GM23338 (cell line): ENCODE results near the gene USP9Y.

Experiments
- EZH2 ChIP-seq: fragments of 200-600 bp; sonication (generic); IDR thresholded peaks from one replicate; pipeline ENCODE4 v1.8.0; 2017; ENCODE audit warnings: antibody characterized with exemption, mild to moderate bottlenecking, low read depth; ENCODE audit not compliant: unreplicated experiment
- EZH2phosphoT487 ChIP-seq: fragments of 200-600 bp; sonication (generic); IDR thresholded peaks from one replicate; pipeline ENCODE4 v1.8.1; 2018; ENCODE audit warnings: antibody characterized with exemption; ENCODE audit not compliant: unreplicated experiment
- NANOG ChIP-seq: IDR thresholded peaks from 2 replicates; pipeline ENCODE4 v1.6.1; 2016; ENCODE audit warnings: antibody characterized with exemption, borderline replicate concordance
- POLR2AphosphoS5 ChIP-seq: IDR thresholded peaks from 2 replicates; pipeline ENCODE4 v1.6.1; 2016; ENCODE audit warnings: antibody characterized with exemption, low read depth
- TF ChIP-seq, protein P1 (sequence below), 2 experiments: fragments of 200-600 bp in 1 of 2; sonication (generic) in 1 of 2; conservative IDR thresholded peaks; 2 replicates each; pipeline versions ENCODE4 v1.5.1 to v1.6.1; 2016 to 2017; ENCODE audit warnings: antibody characterized with exemption in 2 of 2, low read depth in 2 of 2, mild to moderate bottlenecking in 2 of 2, moderate library complexity in 1 of 2
- TF ChIP-seq, protein P2 (sequence below): IDR thresholded peaks from 2 replicates; pipeline ENCODE4 v1.6.1; 2016; ENCODE audit warnings: antibody characterized with exemption

DNA sequence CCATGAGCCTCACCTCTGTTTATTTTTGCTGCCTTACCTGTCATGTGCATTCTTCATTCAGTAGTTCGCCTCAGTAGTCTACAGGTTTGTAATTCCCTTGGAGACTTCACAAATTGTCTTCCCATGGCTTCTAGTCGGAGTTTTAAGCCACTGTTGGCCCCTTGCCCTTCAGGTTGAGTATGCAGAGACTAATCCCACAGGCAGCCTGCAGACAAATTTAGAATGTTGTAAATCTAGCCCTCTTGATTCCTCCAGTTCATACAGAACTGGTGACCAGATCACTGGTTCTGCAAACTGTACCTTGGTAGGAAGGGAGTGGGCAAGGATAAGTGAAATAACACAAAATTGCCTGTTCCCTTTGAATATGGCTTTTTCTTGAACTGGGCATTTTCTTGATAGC lies 33.0 kb downstream of the USP9Y start:
- TF ChIP-seq, protein P1, sequence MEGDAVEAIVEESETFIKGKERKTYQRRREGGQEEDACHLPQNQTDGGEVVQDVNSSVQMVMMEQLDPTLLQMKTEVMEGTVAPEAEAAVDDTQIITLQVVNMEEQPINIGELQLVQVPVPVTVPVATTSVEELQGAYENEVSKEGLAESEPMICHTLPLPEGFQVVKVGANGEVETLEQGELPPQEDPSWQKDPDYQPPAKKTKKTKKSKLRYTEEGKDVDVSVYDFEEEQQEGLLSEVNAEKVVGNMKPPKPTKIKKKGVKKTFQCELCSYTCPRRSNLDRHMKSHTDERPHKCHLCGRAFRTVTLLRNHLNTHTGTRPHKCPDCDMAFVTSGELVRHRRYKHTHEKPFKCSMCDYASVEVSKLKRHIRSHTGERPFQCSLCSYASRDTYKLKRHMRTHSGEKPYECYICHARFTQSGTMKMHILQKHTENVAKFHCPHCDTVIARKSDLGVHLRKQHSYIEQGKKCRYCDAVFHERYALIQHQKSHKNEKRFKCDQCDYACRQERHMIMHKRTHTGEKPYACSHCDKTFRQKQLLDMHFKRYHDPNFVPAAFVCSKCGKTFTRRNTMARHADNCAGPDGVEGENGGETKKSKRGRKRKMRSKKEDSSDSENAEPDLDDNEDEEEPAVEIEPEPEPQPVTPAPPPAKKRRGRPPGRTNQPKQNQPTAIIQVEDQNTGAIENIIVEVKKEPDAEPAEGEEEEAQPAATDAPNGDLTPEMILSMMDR (conservative IDR thresholded peaks at IDR 0.05; ENCODE audit: low read depth in 2 of 2), result no peak
- TF ChIP-seq, protein P2, sequence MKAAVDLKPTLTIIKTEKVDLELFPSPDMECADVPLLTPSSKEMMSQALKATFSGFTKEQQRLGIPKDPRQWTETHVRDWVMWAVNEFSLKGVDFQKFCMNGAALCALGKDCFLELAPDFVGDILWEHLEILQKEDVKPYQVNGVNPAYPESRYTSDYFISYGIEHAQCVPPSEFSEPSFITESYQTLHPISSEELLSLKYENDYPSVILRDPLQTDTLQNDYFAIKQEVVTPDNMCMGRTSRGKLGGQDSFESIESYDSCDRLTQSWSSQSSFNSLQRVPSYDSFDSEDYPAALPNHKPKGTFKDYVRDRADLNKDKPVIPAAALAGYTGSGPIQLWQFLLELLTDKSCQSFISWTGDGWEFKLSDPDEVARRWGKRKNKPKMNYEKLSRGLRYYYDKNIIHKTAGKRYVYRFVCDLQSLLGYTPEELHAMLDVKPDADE, result no peak
- no peak for TF ChIP-seq NANOG
- no peak for TF ChIP-seq EZH2
- TF ChIP-seq POLR2AphosphoS5, result no peak
- no peak for TF ChIP-seq EZH2phosphoT487
